ENCODE data around the gene PLVAP.

- TF ChIP-seq REST (tag by site-specific recombination; IDR thresholded peaks at IDR 0.05) (no peak), CTCF (tag by site-specific recombination; IDR thresholded peaks at IDR 0.05) (no peak)
These were observed 74.6 kb downstream of the PLVAP start for GRCh38 chr19:17302391-17303166.

Measured in HEK293 (cell line).